Stimulated activated CD4-positive, alpha-beta T cell treated with anti-CD3 and anti-CD28 coated beads, Interleukin-12 subunit alpha, Interleukin-12 subunit beta, amount 100 ng/mL, for 48 hours (primary cell): ENCODE results near the gene DNAJB2.

Experiments
- DNase-seq, 3 donors: peaks; one replicate each; pipeline ENCODE4 v3.0.0-alpha.2; 2020; ENCODE audit warnings: low read depth in 2 of 3, low spot score in 1 of 3

DNAJB2 gene

DNA sequence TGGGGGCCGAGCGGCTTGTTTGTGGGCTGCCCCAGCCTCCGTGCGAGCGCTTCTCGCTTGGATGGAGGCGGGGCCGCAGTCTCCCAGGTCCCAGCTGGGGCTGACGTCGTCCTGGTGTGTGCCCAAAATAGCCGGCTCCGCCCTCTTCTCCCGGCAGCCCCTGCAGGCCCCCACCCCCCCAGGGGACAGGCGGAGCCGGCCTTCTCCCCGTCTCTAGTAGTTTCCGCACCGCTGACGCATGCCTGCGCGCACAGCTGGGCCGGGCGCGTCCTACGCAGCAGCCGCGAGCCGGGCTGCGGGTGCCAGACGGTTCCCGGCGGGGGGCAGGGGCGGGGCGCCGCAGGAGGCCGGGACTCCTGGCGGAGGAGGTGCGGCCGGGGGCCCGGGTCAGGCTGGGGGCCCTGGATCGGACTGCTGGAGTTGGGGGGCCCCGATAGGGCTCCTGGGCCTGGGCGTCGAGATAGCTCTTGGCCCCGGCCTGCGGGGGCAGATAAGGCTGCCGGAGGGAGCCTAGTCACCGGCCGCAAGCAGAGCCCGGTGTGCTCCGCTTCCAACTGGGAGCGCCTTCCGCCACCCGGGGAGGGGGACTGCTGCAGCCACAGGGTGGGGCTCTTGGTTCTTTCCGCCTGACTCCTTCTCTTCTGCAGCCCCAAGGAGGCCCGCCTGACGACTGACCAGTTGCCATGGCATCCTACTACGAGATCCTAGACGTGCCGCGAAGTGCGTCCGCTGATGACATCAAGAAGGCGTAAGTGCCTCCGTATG is at the start of gene DNAJB2:
TSS of gene DNAJB2 (plus strand) at position 216 of the 765 bp plus-strand sequence. CDS start at position 684, 468 bp downstream.
- peak; percentile 97 to 99 (median 99) for DNase-seq

DNA sequence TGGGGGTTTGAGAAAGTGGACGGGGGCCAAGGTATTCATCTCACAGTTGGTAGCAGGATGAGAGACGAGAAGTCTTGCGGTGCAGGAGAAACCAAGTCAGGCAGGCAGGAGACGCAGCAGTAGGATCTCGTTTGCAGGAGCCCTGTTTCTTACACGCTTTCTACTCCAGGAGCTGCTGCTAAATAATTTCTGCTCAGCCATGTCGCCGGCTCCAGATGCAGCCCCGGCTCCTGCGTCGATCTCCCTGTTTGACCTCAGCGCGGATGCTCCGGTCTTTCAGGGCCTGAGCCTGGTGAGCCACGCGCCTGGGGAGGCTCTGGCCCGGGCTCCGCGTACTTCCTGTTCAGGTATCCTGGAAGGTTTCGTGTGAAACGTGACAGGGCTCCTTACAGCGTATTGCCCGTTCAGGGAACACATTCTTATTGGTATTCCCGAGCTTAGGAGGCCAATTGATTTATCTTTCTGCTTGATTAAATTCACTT is 49.1 kb upstream of the DNAJB2 start:
- DNase-seq, result peak; percentile 34 to 58 (median 42)

DNA sequence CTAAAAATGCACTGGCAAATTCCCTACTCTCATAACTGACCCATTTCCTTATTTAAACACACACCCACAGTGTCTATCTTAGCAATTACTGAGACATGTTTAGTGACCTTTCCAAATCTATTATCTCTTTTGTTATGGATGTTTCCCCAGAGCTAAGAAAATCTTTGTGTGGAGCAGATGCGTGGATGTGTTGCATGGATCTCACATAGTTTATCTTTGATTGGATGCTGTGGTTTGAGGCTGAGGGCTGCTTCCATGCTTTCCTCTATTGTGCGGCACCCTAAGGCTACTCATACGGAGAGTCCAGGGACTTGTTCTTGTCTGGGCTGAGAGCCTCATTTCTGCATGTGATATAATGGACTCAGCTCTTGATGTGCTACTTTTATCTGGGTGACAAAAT is 44.8 kb upstream of the DNAJB2 start:
- DNase-seq, result no peak

DNA sequence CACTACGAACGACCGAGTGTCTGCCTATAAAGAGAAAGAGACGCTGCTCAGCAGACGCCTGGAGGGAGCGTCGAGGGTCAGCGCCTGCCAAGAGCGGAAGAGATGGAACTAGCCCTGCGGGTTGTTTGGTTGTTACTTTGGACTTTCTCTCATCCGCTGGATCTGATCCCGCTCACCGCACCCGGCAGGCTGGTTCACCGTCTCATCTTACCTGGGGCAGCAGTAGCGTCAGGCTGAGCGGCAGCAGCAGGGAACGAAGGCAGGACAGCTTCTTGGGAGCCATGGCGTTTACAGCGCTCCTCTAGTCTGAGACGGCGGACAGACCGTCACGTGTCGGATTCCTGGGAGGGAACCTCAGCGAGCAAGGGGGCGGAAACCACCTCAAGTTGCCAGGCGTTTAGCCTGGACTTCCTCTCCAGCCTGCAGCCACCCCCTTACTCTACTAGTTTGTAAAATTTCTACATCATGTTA is 35.8 kb upstream of the DNAJB2 start:
- no peak for DNase-seq

DNA sequence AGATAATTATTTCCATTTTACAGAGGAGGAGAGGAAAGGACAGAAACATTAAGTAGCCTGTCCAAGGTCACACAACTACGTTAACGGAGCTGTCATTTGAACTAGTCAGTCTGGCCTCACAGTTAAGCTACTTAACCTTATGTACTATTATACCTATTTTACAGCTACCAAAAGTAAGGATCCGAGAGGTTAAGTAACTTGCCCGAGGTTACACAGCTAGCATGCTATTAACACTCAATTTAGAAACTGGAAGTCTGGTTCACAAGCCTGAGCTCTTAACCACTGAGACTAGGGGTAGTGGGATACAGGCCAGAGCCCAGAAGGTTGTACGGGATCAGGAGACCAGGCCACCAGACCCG is 34.4 kb upstream of the DNAJB2 start:
- DNase-seq, result no peak

DNA sequence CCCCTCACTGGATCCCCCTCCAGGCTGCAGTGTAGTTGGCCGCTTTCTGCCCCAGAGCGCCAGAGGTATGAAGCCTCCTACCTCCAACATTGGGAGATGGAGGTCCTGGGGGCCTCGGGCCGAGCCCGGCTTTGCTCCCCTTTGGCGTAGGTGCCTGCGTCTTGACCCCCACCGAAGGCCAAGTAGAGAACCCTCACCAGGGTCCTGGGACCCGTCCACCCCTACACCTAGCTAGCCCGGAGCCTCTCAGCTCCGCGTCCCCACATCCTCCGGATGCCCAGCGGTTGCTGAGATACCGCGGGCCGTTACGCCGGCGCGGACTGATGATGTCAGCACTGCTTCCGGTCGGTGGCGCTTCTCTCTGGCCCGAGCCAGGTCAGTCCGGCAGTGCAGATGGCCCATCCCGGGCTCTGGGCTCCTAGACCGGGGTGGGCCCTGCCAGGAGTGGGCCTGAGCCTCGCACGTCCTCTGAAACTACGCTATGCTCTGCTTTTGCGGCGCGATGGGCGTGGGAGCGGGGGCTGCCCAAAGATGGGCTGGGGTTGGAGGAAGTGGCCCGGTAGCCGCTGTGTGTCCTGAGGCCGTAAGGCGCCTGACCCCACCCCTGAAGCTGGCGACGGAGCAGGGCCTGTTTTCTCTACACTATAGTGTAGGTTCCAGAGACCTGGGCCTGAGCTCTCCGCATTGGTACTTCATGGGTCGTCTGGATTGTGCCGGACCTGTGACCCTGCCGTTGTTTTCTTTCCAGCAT is 33.8 kb upstream of the DNAJB2 start, which contains the start of the genes GLB1L and STK16:
TSS of gene GLB1L (minus strand) at position 297 of the 751 bp plus-strand sequence. CDS start 1,871 bp downstream, outside the sequence.
TSS of gene STK16 (plus strand) at position 332 of the 751 bp plus-strand sequence. CDS start 521 bp downstream, outside the sequence.
- peak; percentile 75 to 88 (median 88) for DNase-seq

DNA sequence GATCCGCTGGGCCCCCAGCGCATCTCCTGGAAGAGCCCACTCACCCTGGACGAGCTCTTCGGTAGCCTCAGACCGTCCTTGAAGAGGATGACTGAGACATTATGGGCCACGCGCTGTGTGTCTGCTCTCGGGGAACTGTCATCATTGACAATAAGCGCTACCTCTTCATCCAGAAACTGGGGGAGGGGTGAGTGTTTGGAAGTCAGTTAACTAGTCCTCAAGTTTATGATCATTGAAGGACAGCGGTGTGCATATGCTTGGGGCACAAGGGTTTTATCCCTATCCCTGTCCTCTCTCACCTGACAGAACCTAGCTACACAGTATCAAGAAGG is 33.3 kb upstream of the DNAJB2 start:
- no peak for DNase-seq

DNA sequence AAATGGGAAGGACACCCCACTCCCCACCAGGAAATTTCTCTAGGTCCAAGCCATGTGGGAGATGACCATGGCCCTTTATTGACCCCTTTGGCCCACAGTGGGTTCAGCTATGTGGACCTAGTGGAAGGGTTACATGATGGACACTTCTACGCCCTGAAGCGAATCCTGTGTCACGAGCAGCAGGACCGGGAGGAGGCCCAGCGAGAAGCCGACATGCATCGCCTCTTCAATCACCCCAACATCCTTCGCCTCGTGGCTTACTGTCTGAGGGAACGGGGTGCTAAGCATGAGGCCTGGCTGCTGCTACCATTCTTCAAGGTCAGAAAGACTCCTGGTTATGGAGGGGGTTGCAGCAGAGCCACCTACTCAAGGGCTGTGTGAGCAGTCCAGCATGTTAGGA is 32.6 kb upstream of the DNAJB2 start:
- no peak for DNase-seq

DNA sequence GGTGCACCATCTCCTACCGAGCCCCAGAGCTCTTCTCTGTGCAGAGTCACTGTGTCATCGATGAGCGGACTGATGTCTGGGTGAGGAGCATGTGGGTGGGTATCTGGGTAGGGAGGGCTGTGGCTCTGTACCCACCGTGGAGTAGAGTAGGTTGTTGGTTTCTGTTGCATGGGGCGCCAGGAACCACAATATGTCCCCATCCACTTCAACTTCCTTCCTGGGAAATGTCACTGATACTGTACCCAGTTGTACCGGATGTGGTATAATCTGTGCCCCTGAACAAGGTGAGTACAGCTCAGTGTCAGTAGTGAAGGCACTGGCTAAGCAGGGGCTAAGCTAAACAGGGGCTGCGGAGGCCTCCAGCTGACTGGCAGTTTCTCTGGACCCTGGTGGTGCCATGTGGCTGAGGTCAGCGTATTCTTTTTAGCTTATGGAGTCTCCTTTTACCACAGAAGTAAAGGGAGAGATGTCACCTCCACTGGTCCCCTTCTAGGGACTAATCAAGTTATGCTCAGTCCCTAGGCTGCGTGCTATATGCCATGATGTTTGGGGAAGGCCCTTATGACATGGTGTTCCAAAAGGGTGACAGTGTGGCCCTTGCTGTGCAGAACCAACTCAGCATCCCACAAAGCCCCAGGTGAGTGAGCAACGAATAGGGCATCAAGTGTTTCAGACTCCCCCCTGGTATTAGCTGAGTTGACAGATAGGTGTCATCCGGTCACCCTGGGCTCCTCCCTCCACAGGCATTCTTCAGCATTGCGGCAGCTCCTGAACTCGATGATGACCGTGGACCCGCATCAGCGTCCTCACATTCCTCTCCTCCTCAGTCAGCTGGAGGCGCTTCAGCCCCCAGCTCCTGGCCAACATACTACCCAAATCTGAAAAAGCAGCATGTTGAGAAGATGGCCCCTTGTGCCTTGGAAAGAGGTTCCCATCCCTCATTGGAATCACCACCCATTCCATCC is 31.2 kb upstream of the DNAJB2 start:
- DNase-seq, result peak; percentile 34 to 54 (median 47)

DNA sequence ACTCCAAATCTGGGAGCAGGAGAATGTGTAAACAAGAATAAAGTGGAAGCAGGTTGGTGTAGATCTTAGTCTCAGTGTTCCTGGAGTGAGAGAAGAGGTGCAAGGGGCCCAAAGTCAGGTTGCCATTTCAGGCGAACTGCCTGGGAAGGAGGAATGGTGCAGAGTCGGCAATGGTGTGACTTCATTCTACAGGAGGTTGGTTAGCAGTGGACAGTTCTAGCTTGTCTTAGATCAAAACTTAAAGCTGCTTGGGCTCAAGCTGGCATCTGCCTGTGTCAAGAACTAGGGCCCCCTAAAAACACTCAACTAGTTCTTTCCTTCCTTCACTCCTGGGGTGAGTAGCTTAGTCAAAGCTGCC is 30.3 kb upstream of the DNAJB2 start:
- no peak for DNase-seq

DNA sequence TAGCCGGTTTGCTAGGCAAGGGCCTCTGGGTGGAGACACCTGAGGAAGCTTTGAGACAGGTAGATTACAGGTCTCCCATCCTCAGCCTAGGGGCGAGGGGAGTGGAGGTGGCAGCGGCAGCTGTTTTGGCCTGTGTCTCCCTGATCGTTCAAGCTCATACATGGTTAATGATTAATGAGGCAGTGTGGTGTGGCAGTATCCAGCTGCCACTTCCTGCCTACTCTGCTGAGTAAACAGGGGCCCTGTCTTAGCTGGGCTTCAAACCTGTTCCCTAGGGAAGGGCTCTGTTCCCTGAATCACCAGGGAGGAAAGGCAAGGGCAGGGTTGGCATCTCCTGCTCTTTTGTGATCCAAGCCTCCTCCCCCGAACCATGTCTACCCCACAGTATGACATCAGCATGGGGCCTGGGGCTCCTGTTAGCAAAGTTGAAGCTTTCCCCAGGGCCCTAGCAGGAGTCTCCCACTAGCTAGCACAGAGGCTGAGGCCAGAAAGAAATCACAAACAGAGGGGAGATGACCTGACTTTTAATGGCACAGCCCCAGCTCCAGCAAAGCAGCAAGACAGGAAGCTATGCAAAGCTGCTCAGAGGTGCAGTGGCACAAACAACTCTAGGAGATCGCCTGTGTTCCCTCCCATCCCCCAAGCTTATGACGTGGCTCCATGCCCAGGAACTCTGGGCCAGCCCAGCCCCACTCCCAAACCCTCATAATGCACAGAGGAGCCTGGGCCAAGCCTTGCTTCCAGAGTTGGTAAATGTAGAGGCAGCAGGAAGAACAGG is 29.8 kb upstream of the DNAJB2 start:
- peak in 1 of 3 donors; percentile 27 for DNase-seq

DNA sequence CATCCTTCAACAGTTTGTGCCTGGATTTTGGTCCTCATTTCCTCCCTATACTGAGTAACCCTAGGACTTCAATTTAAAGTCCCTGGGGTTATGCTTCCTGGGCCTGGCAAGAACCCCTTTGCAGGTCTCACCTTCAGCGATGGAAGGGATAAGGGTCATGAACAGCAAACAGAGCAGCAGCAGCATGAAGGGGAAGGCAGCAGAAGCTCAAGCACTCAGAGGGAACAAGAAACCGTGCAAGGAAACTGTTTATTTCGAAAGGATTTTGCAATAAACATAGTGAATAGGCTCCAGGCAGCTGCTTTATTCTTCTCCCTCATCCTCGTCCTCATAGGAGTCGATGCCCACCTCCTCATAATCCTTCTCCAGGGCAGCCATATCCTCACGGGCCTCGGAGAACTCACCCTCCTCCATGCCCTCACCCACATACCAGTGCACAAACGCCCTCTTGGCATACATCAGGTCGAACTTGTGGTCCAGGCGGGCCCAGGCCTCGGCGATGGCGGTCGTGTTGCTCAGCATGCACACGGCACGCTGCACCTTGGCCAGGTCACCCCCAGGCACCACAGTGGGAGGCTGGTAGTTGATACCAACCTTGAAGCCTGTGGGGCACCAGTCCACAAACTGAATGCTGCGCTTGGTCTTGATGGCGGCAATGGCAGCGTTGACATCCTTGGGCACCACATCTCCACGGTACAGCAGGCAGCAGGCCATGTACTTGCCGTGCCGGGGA is 29.0 kb upstream of the DNAJB2 start:
- no peak for DNase-seq

DNA sequence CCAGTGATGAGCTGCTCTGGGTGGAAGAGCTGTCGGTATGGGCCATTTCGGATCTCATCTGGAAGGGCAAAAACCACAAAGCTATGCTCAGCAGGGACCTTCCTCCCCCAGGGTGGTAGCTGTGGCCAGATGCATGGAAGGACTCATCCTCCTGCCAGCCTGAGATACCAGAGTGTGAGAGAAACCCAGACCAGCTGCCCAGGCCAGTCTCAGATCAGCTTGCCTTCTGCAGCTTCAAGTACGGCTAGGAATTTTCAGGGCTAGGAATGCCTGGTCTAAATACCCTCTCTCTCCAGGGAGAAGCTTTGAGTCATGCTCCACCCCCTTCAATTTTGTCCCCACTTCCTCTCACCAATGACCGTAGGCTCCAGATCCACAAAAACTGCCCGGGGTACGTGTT is 27.5 kb upstream of the DNAJB2 start:
- no peak for DNase-seq

DNA sequence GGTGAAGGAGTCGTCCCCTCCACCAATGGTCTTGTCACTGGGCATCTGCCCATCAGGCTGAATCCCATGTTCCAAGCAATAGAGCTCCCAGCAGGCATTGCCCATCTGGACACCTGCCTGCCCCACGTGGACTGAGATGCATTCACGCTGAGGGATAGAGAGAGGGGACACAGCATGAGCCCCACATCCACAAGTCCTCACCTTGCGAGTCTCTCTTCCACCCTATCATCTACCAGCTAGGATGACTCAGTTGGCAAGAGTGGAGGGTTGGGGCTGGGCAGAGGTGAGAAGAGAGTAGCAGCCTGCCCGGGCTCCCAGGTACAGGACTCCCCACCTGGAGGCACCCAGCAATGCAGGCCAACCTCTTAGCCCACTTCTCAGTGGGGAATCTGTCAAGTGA is 27.1 kb upstream of the DNAJB2 start:
- no peak for DNase-seq

DNA sequence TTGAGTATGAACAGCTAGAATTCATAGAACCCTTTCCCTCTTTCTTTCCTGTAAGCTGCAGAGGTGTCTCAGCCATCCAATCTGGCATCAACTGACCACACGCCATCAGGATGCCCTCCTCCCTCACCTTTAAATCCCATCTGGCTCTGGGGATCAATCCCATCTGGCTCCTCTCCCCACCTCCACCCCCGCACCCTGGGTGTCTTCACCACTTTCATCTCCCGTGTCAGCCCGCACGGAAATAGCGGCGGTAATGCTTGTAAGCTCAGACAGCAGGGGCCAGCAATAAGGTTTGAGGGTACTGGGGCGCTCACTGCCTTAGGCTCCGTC is 26.6 kb upstream of the DNAJB2 start:
- DNase-seq, result no peak

DNA sequence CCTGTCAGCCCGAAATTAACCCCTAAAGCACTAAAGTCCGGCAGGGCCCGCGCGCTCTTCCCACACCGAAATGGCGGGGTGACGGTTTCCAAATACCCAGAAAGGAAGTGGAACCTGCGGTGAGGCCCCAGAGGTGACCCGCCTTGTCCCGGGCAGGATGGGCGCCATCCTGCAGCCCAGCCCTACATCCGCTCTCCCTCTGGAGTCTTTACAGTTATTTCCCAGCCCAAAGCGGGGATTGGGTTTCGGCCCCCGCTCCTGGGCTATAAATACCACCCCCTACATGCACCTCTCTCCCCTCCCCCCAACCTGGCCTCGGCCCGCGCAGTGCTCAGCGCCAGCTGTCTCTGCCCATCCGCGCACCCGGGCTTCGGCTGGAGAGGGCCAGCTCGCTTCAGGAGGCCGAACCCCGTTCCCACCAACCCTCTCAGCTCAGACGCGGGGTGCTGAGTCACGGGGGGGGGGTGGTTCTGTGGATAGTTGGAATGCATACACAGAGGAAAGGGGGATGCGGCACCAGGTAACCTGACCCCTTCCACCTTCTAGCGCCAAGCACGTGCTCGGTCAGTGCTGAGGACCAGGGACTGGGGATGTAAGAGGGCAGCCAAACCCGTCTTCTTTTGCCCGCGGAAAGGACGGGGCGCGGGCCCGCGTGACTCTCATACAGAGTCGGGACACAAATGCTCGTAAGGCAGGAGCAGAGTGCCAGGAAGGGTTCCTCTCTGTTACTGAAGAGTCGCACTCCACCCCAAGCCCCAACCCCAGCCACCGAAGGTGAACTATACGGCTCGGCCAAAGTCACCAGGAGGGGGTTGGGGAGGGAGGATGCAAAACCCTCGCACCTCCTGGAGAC is 26.0 kb upstream of the DNAJB2 start, which contains the start of gene TUBA4B:
TSS of gene TUBA4B (plus strand) at position 344 of the 853 bp plus-strand sequence. CDS start at position 509, 165 bp downstream.
- peak in 2 of 3 donors; percentile 32 to 40 for DNase-seq

DNA sequence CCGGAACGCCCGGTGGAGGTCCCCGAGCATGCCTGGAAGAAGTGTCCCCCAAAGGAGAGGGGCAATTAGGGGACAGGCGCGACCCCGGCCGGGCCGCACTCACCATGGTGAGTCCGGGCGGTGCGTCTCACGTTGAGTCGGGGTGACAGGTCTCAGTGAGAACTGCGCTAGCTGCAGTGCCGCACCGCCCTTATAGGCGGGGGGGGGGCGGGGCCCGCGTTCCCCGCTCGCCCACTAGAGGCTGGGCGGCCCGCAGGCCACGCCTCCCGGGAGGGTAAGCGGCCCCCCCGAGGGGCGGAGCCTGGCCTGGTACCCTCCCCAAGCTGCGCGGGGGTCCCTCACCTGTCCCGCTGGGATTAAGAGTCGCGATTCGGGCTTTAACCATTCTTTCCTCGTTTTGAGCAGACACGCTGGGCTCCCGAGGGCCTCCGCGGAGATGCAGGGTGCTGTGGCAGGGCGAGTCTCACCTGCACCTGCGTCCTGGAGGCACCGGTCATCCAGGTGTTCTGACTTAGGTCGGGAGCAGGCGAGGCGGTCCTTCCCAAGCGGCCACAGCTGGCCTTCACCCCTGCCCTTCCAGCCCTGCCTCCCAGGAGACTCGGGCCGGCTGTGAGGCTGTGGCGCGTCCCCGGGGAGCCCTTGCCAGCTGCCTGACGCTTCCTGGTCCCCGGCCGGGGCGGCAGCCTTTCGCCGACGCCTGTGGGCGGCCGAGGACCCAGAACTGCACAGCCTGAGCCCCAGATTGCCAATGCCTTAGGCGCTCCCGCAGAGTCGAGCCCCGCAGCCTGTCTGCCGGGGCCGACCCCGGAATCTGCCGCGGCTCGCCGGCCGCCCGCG is 25.2 kb upstream of the DNAJB2 start, which contains the start of gene TUBA4A:
TSS of gene TUBA4A (minus strand) at position 166 of the 837 bp plus-strand sequence. CDS start at position 106, 60 bp downstream.
- DNase-seq, result peak; percentile 76 to 83 (median 81)
